IMR-90 (cell line): ENCODE data around the gene DMAC2.

Source experiments
- BHLHE40 ChIP-seq: fragments of 150-350 bp; IDR thresholded peaks from 2 replicates; pipeline ENCODE4 v1.6.1; 2016; ENCODE audit warnings: mild to moderate bottlenecking, low read depth, low read length
- CHD1 ChIP-seq: IDR thresholded peaks from 2 replicates; pipeline ENCODE4 v1.6.1; 2012; ENCODE audit warnings: low read depth, low read length, improper control_type of control experiment
- CTCF ChIP-seq: conservative IDR thresholded peaks from 2 replicates; pipeline ENCODE4 v1.5.1; 2012; ENCODE audit warnings: mild to moderate bottlenecking, low read depth, low read length, improper control_type of control experiment
- FOS ChIP-seq: fragments of 150-350 bp; IDR thresholded peaks from 2 replicates; pipeline ENCODE4 v1.6.1; 2016; ENCODE audit warnings: low read depth, low read length
- MAFK ChIP-seq: IDR thresholded peaks from 2 replicates; pipeline ENCODE4 v1.6.1; 2012; ENCODE audit warnings: low read depth, low read length, improper control_type of control experiment
- MXI1 ChIP-seq: IDR thresholded peaks from 2 replicates; pipeline ENCODE4 v1.6.1; 2012; ENCODE audit warnings: low read depth, mild to moderate bottlenecking, low read length, moderate library complexity, borderline replicate concordance
- POLR2A ChIP-seq: IDR thresholded peaks from 2 replicates; pipeline ENCODE4 v1.6.1; 2012; ENCODE audit warnings: mild to moderate bottlenecking, low read depth, low read length
- RAD21 ChIP-seq: IDR thresholded peaks from 2 replicates; pipeline ENCODE4 v1.6.1; 2012; ENCODE audit warnings: low read length, improper control_type of control experiment
- RCOR1 ChIP-seq: IDR thresholded peaks from 2 replicates; pipeline ENCODE4 v1.6.1; 2012; ENCODE audit warnings: mild to moderate bottlenecking, low read length, improper control_type of control experiment; ENCODE audit not compliant: insufficient replicate concordance
- RFX5 ChIP-seq: IDR thresholded peaks from 2 replicates; pipeline ENCODE4 v1.8.0; 2012; ENCODE audit warnings: low read depth, mild to moderate bottlenecking, low read length, moderate library complexity
- SMC3 ChIP-seq: fragments of 150-350 bp; IDR thresholded peaks from 2 replicates; pipeline ENCODE4 v1.6.1; 2016; ENCODE audit warnings: low read depth, mild to moderate bottlenecking, antibody characterized with exemption, low read length, moderate library complexity
- USF2 ChIP-seq: fragments of 150-350 bp; IDR thresholded peaks from 2 replicates; pipeline ENCODE4 v1.6.1; 2017; ENCODE audit warnings: mild to moderate bottlenecking, antibody characterized with exemption, low read length, low read depth

GRCh38 chr19:41399525-41399924 is 40.2 kb downstream of the DMAC2 start:
- TF ChIP-seq CTCF = no peak
- no peak for TF ChIP-seq RFX5
- TF ChIP-seq FOS = no peak
- TF ChIP-seq RCOR1 = no peak
- no peak for TF ChIP-seq SMC3
- no peak for TF ChIP-seq BHLHE40
- TF ChIP-seq MXI1 = no peak
- TF ChIP-seq POLR2A = no peak
- no peak for TF ChIP-seq RAD21
- TF ChIP-seq MAFK = no peak
- no peak for TF ChIP-seq USF2
- TF ChIP-seq CHD1 = no peak
